Body of pancreas (tissue), 4 donors: Measurements from ENCODE around the gene MED12L.

Experiments
- POLR2A ChIP-seq, 3 donors: fragments of 450-650 bp; IDR thresholded peaks; one replicate each; pipeline ENCODE4 v1.6.1; 2016; ENCODE audit warnings: antibody characterized with exemption in 3 of 3, mild to moderate bottlenecking in 2 of 3
- TF ChIP-seq, protein P1 (sequence below), 7 experiments: fragments of 450-650 bp in 4 of 7; fragments of 200-600 bp in 3 of 7; sonication (generic) in 3 of 7; IDR thresholded peaks; one replicate each; pipeline ENCODE4 v1.5.1; 2016 to 2019; ENCODE audit warnings: antibody characterized with exemption in 7 of 7

DNA sequence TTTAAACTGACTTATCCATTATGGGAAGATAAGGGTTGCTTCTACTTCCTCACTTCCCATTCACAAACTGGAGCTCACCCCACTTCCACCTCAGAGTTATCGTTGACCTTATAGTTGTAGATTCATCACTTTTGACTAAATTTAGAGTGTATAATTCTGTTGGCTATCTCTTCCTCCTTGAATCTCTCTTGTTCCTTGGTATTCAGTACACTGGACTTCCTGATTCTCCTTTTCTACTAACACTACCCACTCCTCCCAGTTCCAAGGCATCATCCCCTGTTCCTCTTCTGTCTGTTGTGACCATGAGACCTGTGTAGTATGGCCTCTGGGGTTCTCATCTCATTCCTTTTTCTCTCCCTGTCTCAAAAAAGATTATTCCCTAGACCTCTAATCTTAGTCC is 237.0 kb downstream of the MED12L start:
- TF ChIP-seq, protein P1, sequence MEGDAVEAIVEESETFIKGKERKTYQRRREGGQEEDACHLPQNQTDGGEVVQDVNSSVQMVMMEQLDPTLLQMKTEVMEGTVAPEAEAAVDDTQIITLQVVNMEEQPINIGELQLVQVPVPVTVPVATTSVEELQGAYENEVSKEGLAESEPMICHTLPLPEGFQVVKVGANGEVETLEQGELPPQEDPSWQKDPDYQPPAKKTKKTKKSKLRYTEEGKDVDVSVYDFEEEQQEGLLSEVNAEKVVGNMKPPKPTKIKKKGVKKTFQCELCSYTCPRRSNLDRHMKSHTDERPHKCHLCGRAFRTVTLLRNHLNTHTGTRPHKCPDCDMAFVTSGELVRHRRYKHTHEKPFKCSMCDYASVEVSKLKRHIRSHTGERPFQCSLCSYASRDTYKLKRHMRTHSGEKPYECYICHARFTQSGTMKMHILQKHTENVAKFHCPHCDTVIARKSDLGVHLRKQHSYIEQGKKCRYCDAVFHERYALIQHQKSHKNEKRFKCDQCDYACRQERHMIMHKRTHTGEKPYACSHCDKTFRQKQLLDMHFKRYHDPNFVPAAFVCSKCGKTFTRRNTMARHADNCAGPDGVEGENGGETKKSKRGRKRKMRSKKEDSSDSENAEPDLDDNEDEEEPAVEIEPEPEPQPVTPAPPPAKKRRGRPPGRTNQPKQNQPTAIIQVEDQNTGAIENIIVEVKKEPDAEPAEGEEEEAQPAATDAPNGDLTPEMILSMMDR (IDR thresholded peaks at IDR 0.05): no peak
- no peak for TF ChIP-seq POLR2A (IDR thresholded peaks at IDR 0.05)
